Erythroblast (primary cell): Measurements from ENCODE around the gene PLEKHH3.
A peak's percentile ranks its signal among the peaks of the same experiment; 100 is the strongest.

Experiments
- GATA1 ChIP-seq: IDR thresholded peaks from 2 replicates; pipeline ENCODE4 v1.6.1; 2011; ENCODE audit warnings: low read depth, mild to moderate bottlenecking, control low read depth, low read length, moderate library complexity
- POLR2A ChIP-seq: IDR thresholded peaks from 2 replicates; pipeline ENCODE4 v1.6.1; 2011; ENCODE audit warnings: mild to moderate bottlenecking, low read length

- TF ChIP-seq POLR2A, result peak; percentile 97
- no peak for TF ChIP-seq GATA1
These were observed 17.5 kb downstream of the PLEKHH3 start, which contains the start of gene TUBG2 for GRCh38 chr17:42659079-42659931.
